ENCODE data around the gene CEP250. TPM values are rescaled to one million over a fixed set of nuclear protein-coding genes. Genes with fewer than 3 reads are reported as not detected.

CEP250 gene
- total RNA-seq, 1 donor from 2014 or later: 55.4 TPM

GRCh38 chr20:35511814-35512420 lies 56.5 kb downstream of the CEP250 start:
- H3K36me3 ChIP-seq: no peaks in the 10 kb centered on the region
- DNase-seq (ENCODE audit: low spot score): peak; percentile 35

DNA sequence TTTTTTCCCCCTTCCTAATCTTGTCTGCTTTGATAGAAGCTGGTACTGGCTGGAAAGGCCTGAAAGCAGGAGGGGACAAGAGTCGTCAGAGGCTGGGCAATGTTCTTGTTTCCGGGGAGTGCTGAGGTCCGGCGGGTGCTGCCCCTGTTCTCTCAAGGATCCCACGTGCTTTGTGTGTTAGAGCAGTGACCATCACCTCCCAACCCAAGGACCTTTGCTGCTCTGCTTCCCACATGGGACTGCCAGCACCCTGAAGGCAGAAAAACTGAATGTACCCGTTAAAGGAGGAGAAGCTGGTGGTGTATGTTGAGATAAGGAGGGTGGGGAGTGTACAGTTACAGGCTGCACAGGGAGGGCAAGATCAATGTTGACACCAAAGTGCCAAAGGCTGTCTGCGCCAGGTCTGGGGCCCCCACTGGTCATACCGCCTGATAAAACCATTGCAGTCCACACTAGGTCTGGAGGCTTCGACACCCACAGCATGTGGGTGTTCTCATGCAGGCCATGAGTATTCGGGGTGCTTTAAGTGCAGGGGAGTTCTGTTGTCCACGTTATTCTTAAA lies 59.1 kb downstream of the CEP250 start:
- Histone ChIP-seq H3K27ac (no peak overlapping the region), H3K79me2 (ENCODE audit: low read depth) (no peaks in the 10 kb centered on the region), H3K36me3 (no peaks in the 10 kb centered on the region), H3K4me3 (no peak overlapping the region), H3K4me2 (no peak overlapping the region), H3K4me1 (no peaks in the 10 kb centered on the region), H4K20me1 (ENCODE audit: low read depth) (no peaks in the 10 kb centered on the region), H3F3A (ENCODE audit: low read depth) (no peaks in the 10 kb centered on the region), H2AFZ (replicated peaks) (no peak overlapping the region), H3K9me3 (ENCODE audit: low read depth) (no peaks in the 10 kb centered on the region), H3K9ac (no peak overlapping the region), H3K27me3 (no peaks in the 10 kb centered on the region)
- no peaks in the 10 kb centered on the region for H3K9me3 Mint-ChIP-seq
- no peak for DNase-seq (ENCODE audit: low spot score)
- peaks cover 3% of the 10 kb centered on the region for H3K4me1 Mint-ChIP-seq
- TF ChIP-seq EZH2 (IDR thresholded peaks at IDR 0.05) (no peak), CTCF (IDR thresholded peaks at IDR 0.05) (no peak), EZH2phosphoT487 (IDR thresholded peaks at IDR 0.05) (no peak)
- no peak overlapping the region for H3K4me3 Mint-ChIP-seq
- H3K27me3 Mint-ChIP-seq (ENCODE audit: insufficient read depth, low read depth): peaks cover 8% of the 10 kb centered on the region
- H3K36me3 Mint-ChIP-seq: peaks cover 9% of the 10 kb centered on the region
- no peak overlapping the region for H3K27ac Mint-ChIP-seq

More at GRCh38 chr20:35511814-35512420, 56.5 kb downstream of the CEP250 start:
- peaks cover 11% of the 10 kb centered on the region for H3K36me3 Mint-ChIP-seq
- Histone ChIP-seq H3K27ac (no peak overlapping the region), H2AFZ (replicated peaks) (no peak overlapping the region), H3K4me2 (no peak overlapping the region), H3K27me3 (no peaks in the 10 kb centered on the region), H3K4me1 (no peaks in the 10 kb centered on the region), H4K20me1 (ENCODE audit: low read depth) (no peaks in the 10 kb centered on the region), H3F3A (ENCODE audit: low read depth) (no peaks in the 10 kb centered on the region), H3K79me2 (ENCODE audit: low read depth) (no peaks in the 10 kb centered on the region), H3K9me3 (ENCODE audit: low read depth) (no peaks in the 10 kb centered on the region), H3K4me3 (no peak overlapping the region), H3K9ac (no peak overlapping the region)
- peaks cover 5% of the 10 kb centered on the region for H3K27me3 Mint-ChIP-seq (ENCODE audit: insufficient read depth, low read depth)
- H3K9me3 Mint-ChIP-seq: no peaks in the 10 kb centered on the region
- TF ChIP-seq EZH2 (IDR thresholded peaks at IDR 0.05) (no peak), CTCF (IDR thresholded peaks at IDR 0.05) (peak; percentile 71)
- no peak overlapping the region for H3K4me3 Mint-ChIP-seq
- peaks cover under 1% of the 10 kb centered on the region for H3K4me1 Mint-ChIP-seq
- H3K27ac Mint-ChIP-seq: no peak overlapping the region

GRCh38 chr20:35515341-35515740 lies 59.9 kb downstream of the CEP250 start:
- Mint-ChIP-seq H3K27me3 (ENCODE audit: insufficient read depth, low read depth) (peaks cover 10% of the 10 kb centered on the region), H3K4me1 (peaks cover 3% of the 10 kb centered on the region), H3K4me3 (no peak overlapping the region), H3K27ac (no peak overlapping the region), H3K9me3 (no peaks in the 10 kb centered on the region), H3K36me3 (peaks cover 9% of the 10 kb centered on the region)
- no peaks in the 10 kb centered on the region for H3F3A ChIP-seq (ENCODE audit: low read depth)
- H4K20me1 ChIP-seq (ENCODE audit: low read depth): no peaks in the 10 kb centered on the region
- H3K27me3 ChIP-seq: no peaks in the 10 kb centered on the region
- H2AFZ ChIP-seq (replicated peaks): no peak overlapping the region
- no peak overlapping the region for H3K27ac ChIP-seq
- no peaks in the 10 kb centered on the region for H3K4me1 ChIP-seq
- no peak overlapping the region for H3K4me3 ChIP-seq
- H3K9ac ChIP-seq: no peak overlapping the region
- no peaks in the 10 kb centered on the region for H3K36me3 ChIP-seq
- no peak overlapping the region for H3K4me2 ChIP-seq
- H3K9me3 ChIP-seq (ENCODE audit: low read depth): no peaks in the 10 kb centered on the region
- no peaks in the 10 kb centered on the region for H3K79me2 ChIP-seq (ENCODE audit: low read depth)
- TF ChIP-seq EZH2 (IDR thresholded peaks at IDR 0.05): no peak
- DNase-seq (ENCODE audit: low spot score): no peak

DNA sequence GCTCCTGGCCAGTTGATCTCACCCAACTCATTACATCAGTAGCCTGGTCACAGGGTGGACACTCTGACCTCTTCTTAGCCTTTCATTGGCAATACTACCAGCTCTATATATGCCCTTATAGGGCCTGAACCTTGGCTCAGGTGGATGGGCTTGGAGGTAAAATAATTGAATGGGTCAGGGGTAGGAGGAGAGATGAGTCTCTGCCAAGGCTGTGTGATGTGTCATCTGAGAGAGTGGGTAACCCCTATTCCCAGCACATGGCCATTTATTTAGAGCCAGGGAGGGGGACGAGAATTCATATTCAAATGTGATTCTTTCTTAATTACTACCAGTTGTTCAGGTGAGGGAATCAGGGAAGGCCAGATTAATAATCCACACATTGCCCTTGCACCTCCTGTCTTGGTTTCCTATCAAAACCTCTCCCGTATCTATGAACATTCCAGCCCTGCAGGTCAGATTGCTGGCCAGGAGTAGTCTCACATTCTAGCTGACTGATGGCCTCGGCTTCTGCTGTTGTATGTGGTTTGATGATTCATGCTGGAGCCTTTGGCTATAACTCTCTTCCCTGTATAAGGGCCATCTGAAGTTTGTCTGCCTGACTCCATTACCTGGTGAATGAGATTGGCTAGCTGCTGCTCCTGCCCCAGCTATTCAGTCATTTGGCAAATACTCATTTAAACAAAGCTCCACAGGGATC lies 60.7 kb downstream of the CEP250 start:
- Histone ChIP-seq H3K27me3 (no peaks in the 10 kb centered on the region), H3K79me2 (ENCODE audit: low read depth) (no peaks in the 10 kb centered on the region), H3F3A (ENCODE audit: low read depth) (no peaks in the 10 kb centered on the region), H3K27ac (no peak overlapping the region), H3K4me1 (no peaks in the 10 kb centered on the region), H3K9ac (no peak overlapping the region), H3K9me3 (ENCODE audit: low read depth) (no peaks in the 10 kb centered on the region), H3K4me2 (no peak overlapping the region), H4K20me1 (ENCODE audit: low read depth) (no peaks in the 10 kb centered on the region), H3K36me3 (no peaks in the 10 kb centered on the region), H2AFZ (replicated peaks) (no peak overlapping the region), H3K4me3 (no peak overlapping the region)
- TF ChIP-seq EZH2 (IDR thresholded peaks at IDR 0.05) (no peak), EZH2phosphoT487 (IDR thresholded peaks at IDR 0.05) (no peak), CTCF (IDR thresholded peaks at IDR 0.05) (no peak)
- H3K27me3 Mint-ChIP-seq (ENCODE audit: insufficient read depth, low read depth): peaks cover 10% of the 10 kb centered on the region
- peaks cover 9% of the 10 kb centered on the region for H3K36me3 Mint-ChIP-seq
- no peaks in the 10 kb centered on the region for H3K9me3 Mint-ChIP-seq
- H3K4me1 Mint-ChIP-seq: peaks cover 3% of the 10 kb centered on the region
- H3K27ac Mint-ChIP-seq: peak overlapping the region; percentile 17
- no peak overlapping the region for H3K4me3 Mint-ChIP-seq
- DNase-seq (ENCODE audit: low spot score): no peak

Measured in neural progenitor cell (in vitro differentiated cells).